ENCODE data around the gene PCDHGA5.

GRCh38 chr5:141384471-141385267 is 20.7 kb downstream of the PCDHGA5 start:
- TF ChIP-seq CTCF (optimal IDR thresholded peaks at IDR 0.05 in 1 of 3, IDR thresholded peaks at IDR 0.05 in 1 of 3, conservative IDR thresholded peaks at IDR 0.05 in 1 of 3; ENCODE audit: extremely low read depth in 1 of 3, insufficient read depth in 2 of 3, low read length in 3 of 3), result no peak
- no peak for TF ChIP-seq EZH2 (IDR thresholded peaks at IDR 0.05; ENCODE audit: low read length)

Data from keratinocyte (primary cell).